ENCODE data around the gene BNIP3.
"Not testable (repeated sequence)": the region's sequence is repeated elsewhere in the genome, so short reads cannot be mapped to it uniquely, and the experiment has no call there.

The BNIP3 gene

GRCh38 chr10:132001238-132001972 lies 19.7 kb upstream of the BNIP3 start:
- no peak for DNase-seq (ENCODE audit: low spot score)

DNA sequence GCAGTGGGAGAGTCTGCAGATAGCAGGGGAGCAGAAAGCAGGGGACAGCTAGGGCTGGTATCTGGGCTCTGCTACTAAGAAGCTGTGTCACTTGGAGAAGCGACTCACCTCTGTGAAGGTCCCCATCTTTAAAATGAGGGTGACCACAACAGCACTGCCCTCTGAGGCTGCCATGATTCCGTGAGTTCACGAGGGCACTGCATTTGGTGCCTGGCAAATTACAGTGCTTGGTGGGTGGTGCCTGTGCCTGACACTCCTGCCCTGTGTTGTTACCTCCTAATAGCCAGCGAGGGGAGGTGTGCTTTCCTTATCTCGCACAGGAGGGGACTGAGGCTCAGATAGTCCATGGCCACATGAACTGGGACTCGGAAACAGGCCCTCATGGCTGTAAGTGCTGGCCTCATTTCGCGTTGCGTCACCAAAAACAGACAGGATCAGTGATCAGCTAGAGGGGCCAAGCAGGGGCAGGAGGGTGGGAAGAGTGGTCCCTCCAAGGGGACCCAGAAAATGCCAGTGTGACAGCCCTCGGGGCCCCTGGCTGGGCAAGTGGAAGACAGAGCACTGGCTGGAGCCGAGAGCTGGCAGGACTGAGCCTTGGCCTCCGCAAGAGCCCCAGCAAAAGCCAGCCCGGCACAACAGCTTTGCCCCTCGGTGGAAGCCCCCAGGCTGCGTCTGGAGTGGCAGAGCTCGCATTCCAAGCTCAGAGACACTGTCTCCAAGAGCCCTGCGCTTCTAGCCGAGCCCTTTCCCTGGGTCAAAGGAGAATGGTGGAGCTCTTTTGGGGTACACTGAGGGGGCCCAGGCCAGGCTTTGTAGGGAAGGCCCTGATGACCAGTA lies 17.3 kb upstream of the BNIP3 start:
- DNase-seq (ENCODE audit: low spot score): no peak

GRCh38 chr10:131998050-131998844 lies 16.5 kb upstream of the BNIP3 start:
- DNase-seq (ENCODE audit: low spot score): no peak

- DNase-seq (ENCODE audit: low spot score): peak; percentile 51
These were observed 15.8 kb upstream of the BNIP3 start for GRCh38 chr10:131997366-131998049.

DNA sequence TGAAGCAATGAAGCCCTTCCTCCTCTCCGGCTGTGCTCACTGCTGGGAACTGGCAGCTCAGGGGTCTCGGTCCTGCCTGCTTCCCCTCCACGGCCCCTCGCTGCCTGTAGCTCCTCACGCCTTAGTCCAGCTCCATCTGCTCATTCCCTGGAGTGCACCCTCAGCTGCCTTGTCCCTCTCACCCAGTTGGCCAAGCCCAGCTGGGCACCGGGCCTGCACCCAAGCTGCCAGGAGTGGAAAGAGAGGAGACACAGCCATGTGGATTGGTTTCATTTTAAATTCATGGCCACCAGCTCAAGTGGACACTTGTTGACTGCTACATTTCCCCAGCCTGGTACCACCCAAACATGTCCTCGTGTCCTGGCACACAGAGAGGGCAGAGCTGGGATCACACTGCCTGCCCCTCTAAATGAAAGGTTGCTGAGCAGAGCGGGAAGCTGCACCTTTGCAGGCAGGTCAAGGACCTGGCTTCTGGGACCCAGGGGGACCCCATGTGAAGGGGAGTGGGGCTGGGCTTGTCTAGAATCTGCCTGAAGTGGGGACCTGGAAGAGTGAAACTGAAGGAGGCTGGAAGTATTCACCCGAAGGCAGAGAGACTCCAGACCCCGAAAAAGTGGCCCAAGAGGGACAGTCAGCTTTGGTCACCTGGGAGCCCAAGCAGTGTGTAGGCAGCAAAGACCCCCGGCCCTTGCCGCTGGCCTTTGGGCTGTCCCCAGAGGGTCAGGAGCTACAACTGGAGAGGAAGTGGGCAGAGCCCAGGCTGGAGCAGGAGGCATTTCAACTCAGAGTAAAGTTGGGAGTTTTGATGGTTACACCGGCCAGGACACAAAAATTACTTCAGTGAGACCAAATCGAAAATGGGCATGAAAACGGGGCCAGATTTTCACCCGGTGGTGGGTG lies 15.0 kb upstream of the BNIP3 start:
- DNase-seq (ENCODE audit: low spot score): no peak

GRCh38 chr10:131994435-131994834 lies 12.7 kb upstream of the BNIP3 start:
- DNase-seq (ENCODE audit: low spot score): no peak

DNA sequence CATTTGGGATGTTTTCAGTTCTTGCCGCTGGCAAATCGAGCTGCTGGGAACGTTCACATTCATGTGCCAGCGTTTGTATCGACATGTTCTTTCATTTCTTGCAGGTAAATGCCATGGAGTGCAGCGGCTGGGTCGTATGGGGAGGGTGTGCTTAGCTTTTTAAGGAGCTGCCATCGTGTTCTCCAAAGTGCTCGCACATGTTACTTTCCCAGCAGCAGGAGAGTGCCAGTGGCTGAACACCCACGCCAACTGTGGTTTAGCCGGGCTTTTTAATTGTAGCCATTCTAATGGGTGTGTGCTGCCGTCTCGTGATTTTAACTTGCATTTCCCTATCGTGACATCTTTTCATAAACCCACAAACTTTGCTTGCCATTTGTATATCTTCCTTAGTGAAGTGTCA lies 11.6 kb upstream of the BNIP3 start:
- DNase-seq (ENCODE audit: low spot score): no peak

- DNase-seq (ENCODE audit: low spot score): no peak
These were observed 10.0 kb upstream of the BNIP3 start for GRCh38 chr10:131991726-131992125.

GRCh38 chr10:131987786-131988185 lies 6.1 kb upstream of the BNIP3 start:
- DNase-seq (ENCODE audit: low spot score): not testable (repeated sequence)

DNA sequence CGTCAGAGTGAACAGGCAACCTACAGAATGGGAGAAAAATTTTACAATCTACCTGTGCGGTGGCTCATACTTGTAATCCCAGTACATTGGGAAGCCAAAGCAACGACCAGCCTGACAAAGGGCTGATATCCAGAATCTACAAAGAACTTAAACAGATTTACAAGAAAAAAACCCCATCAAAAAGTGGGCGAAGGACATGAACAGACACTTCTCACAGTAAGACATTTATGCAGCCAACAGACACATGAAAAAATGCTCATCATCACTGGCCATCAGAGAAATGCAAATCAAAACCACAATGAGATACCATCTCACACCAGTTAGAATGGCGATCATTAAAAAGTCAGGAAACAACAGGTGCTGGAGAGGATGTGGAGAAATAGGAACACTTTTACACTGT lies 5.6 kb upstream of the BNIP3 start:
- not testable (repeated sequence) for DNase-seq (ENCODE audit: low spot score)

- not testable (repeated sequence) for DNase-seq (ENCODE audit: low spot score)
These were observed 5.1 kb upstream of the BNIP3 start for GRCh38 chr10:131986851-131987250.

DNA sequence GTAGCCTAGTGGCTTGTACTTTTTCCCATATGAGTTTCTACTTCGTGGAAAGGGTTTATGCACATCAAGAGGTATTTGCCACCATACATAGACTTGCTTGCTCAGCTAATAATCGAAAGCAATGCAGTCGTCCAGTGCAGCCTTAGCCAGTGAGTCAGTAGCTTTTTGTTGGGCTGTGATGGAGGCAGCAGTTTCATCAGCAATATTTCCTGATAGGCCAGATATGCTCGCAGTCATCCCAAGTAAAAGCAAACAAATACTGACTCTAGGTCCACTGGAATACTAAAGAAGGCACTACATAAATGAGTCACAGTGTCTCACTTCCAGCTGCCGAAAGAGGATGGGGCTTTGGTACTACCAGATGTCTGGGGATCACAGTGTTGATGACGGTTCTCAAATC lies 2.1 kb upstream of the BNIP3 start:
- peak; percentile 85 for DNase-seq (ENCODE audit: low spot score)

DNA sequence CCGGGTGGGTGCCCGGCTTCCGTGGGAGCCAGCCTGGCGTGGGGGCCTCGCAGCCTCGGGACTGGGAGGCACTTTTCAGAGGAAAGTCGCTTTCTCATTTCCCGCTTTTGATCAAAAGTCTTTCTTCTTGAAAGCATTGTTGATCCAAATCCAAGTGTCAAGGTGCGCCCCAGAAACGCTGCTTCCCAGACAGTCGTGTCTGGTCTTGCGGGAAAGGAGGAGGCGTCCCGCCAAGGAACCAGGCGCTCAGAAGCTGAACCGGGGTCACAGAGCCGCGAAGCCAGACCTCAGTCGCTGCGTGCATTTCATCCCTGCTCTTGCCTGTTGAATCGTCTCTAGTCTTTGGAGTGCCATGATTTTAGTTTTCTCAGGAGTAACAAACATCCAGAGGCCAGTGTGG lies 1.1 kb upstream of the BNIP3 start:
- no peak for DNase-seq (ENCODE audit: low spot score)

GRCh38 chr10:131982185-131982756 lies 548 bp upstream of the BNIP3 start:
- DNase-seq (ENCODE audit: low spot score): no peak

DNA sequence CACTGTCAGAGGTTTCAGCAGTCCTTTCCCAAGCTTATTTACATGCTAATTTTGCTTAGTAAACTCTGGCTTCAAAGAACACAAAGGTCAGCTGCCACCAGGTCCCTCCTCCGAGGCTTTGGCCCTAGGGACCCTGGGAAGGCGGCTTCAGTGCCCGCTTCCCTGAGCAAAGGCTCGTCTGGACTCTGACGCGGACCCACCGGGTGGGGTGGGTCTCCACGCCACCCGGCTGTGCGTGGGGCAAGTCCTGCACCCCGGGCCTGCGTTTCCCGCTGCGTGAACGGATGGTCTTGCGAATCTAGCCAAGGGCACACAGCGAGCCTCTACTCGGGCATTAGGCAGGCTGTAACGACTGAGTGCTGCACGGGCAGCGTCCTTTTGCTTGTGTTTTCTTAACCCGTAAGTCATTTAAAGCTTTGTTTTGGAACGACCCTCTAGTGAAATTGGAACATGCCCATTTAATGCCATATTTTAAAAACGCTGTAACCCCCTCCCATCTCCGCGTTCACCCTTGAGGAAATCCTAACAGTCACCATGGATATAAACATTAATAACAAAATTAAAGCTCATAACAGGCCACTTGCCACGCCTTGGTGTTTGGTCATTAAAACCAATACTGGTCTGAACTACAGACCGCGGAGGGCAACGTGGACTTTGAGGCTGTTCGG lies 828 bp downstream of the BNIP3 start:
- peak; percentile 23 for DNase-seq (ENCODE audit: low spot score)

DNA sequence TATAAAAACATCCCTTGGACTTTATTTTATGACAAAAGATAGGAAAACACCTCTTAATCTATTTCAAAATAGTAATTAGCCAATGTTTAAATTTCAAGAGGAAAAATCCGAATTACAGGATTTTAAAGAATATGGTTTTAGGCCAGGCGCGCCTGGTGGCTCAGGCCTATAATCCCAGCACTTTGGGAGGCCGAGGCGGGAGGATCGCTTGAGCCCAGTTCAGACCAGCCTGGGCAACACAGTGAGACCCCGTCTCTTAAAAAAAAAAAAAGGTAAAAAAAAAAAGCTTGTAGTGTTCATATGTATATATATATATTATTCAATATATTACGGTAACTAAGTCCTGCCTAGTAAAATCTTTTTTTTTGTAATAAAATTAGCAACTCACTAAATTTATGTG lies 1.4 kb downstream of the BNIP3 start:
- DNase-seq (ENCODE audit: low spot score): no peak

DNA sequence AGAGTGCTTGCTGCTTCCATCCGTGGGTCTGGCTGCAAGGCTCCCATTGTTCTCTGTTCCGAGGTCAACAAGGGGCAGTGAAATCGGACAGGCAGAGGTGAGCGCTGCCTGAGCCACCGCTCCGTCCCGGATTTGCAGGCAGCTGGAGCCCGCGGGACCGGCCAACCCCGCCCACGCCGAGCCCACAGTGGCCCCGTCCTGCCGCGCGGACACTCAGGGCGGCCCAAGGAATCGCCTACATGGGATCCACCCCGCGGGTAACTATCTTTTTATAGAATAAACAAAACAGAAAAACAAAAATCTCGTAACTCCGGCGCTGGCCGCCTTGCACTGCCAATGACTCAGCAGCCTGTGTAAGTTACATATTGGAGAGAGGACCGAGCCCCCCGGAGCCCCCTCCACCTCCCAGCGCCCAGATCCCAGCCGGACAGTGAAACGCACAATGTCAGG lies 1.9 kb downstream of the BNIP3 start:
- peak; percentile 24 for DNase-seq (ENCODE audit: low spot score)

DNA sequence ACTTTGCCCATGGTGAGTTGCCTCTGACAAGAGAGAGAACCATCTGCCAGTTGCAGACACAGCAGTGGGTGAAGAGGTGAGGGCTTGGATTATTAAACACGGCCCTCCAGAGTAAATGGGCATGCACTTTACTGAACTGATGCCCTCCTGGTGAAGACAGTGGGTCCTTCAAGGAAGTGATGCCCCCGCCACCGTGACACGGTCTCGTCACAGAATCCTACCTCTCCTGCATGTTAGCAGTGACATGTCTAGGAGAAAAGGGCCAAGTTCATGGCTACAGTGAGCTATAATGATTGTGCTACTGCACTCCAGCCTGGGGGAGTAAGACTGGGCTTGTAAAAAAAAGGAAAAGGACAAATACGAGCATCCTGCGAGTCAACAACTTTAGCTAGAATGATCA lies 2.4 kb downstream of the BNIP3 start:
- DNase-seq (ENCODE audit: low spot score): no peak

DNA sequence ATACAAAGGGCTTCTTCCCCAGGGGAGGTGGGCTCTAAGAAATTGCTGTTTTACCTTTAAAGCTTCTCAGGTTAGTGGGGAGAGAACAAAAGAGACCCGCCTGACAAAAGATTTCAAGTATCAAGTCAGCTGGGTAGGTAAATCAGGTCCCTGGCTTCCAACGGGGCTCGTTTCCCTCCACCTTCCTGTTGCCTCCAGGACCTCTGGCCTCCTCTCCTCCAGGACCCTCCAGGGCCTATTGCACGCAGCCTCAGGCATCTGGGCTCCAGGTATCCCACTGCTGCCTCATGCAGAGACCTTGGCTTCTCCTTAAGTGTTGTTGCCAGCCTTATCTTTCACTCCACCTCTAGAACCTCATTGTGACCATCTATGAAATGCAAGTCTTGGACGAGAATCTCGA lies 2.9 kb downstream of the BNIP3 start:
- DNase-seq (ENCODE audit: low spot score): no peak

GRCh38 chr10:131978366-131978765 lies 3.4 kb downstream of the BNIP3 start:
- DNase-seq (ENCODE audit: low spot score): no peak
